ENCODE results near the gene TXNL1. TPM values are rescaled to one million over a fixed set of nuclear protein-coding genes. Genes with fewer than 3 reads are reported as not detected.

The TXNL1 gene
- total RNA-seq, 1 experiment from 2014 or later = 131 TPM

- CTCF ChIA-PET = no interaction called here
- POLR2A ChIA-PET (ENCODE audit: low non-redundant PET) = interaction anchor here (0.6 kb wide), 1 partner anchor 41 kb away, joined by 12 read pairs; no protein-coding TSS in a partner anchor
- no TSS peak for BruUV-seq (replicated peaks)
Observed at GRCh38 chr18:56650944-56651770, 12.8 kb upstream of the TXNL1 start, which contains the start of gene WDR7. Gene WDR7, plus strand, starts transcription at chr18:56651359. Its CDS starts 21,157 bp downstream, at chr18:56672516.

GRCh38 chr18:56649996-56650395 lies 11.6 kb upstream of the TXNL1 start:
- ChIA-PET POLR2A (ENCODE audit: low non-redundant PET) (no interaction called here), CTCF (no interaction called here)
- TF ChIP-seq EZH2 (IDR thresholded peaks at IDR 0.05; ENCODE audit: borderline replicate concordance, low read depth, low read length, poor library complexity, severe bottlenecking) = no peak
- no peak for TF ChIP-seq CTCF (conservative IDR thresholded peaks at IDR 0.05; ENCODE audit: low read depth, low read length)
- Histone ChIP-seq H3K36me3 (ENCODE audit: insufficient read depth, low read length, poor library complexity, severe bottlenecking) (no peaks in the 10 kb centered on the region), H3K27ac (ENCODE audit: low read depth, low read length, poor library complexity, severe bottlenecking) (no peak overlapping the region), H3K4me1 (ENCODE audit: insufficient read depth, low read length, poor library complexity, severe bottlenecking) (no peaks in the 10 kb centered on the region), H3K27me3 (replicated peaks; ENCODE audit: insufficient read depth, low read depth, low read length, poor library complexity) (no peaks in the 10 kb centered on the region), H3K9me3 (ENCODE audit: low read depth, low read length, poor library complexity, severe bottlenecking) (no peaks in the 10 kb centered on the region), H3K4me3 (ENCODE audit: low read depth, low read length, poor library complexity, severe bottlenecking) (no peak overlapping the region)
- intact Hi-C loops (cut with micrococcal nuclease; ENCODE audit: unreplicated experiment) = no loop called here
- no peak for DNase-seq (ENCODE audit: low spot score)
- no TSS peak for BruUV-seq (replicated peaks)

More at GRCh38 chr18:56650944-56651770, 12.8 kb upstream of the TXNL1 start, which contains the start of gene WDR7:
- TF ChIP-seq EZH2 (IDR thresholded peaks at IDR 0.05; ENCODE audit: borderline replicate concordance, low read depth, low read length, poor library complexity, severe bottlenecking) (no peak), CTCF (conservative IDR thresholded peaks at IDR 0.05; ENCODE audit: low read depth, low read length) (no peak)
- Histone ChIP-seq H3K36me3 (ENCODE audit: insufficient read depth, low read length, poor library complexity, severe bottlenecking) (no peaks in the 10 kb centered on the region), H3K4me3 (ENCODE audit: low read depth, low read length, poor library complexity, severe bottlenecking) (peak within 1 kb of the TSS; percentile 87), H3K27me3 (replicated peaks; ENCODE audit: insufficient read depth, low read depth, low read length, poor library complexity) (no peaks in the 10 kb centered on the region), H3K27ac (ENCODE audit: low read depth, low read length, poor library complexity, severe bottlenecking) (peak within 1 kb of the TSS; percentile 73), H3K9me3 (ENCODE audit: low read depth, low read length, poor library complexity, severe bottlenecking) (no peaks in the 10 kb centered on the region), H3K4me1 (ENCODE audit: insufficient read depth, low read length, poor library complexity, severe bottlenecking) (no peaks in the 10 kb centered on the region)
- peak; percentile 100 for DNase-seq (ENCODE audit: low spot score)
- intact Hi-C loops (cut with micrococcal nuclease; ENCODE audit: unreplicated experiment) = no loop called here

- Histone ChIP-seq H3K4me1 (ENCODE audit: insufficient read depth, low read length, poor library complexity, severe bottlenecking) (no peaks in the 10 kb centered on the region), H3K36me3 (ENCODE audit: insufficient read depth, low read length, poor library complexity, severe bottlenecking) (no peaks in the 10 kb centered on the region), H3K9me3 (ENCODE audit: low read depth, low read length, poor library complexity, severe bottlenecking) (no peaks in the 10 kb centered on the region), H3K4me3 (ENCODE audit: low read depth, low read length, poor library complexity, severe bottlenecking) (no peak overlapping the region), H3K27ac (ENCODE audit: low read depth, low read length, poor library complexity, severe bottlenecking) (no peak overlapping the region), H3K27me3 (replicated peaks; ENCODE audit: insufficient read depth, low read depth, low read length, poor library complexity) (no peaks in the 10 kb centered on the region)
- ChIA-PET CTCF (no interaction called here), POLR2A (ENCODE audit: low non-redundant PET) (no interaction called here)
- BruUV-seq (replicated peaks) = no TSS peak
- no peak for DNase-seq (ENCODE audit: low spot score)
- intact Hi-C loops (cut with micrococcal nuclease; ENCODE audit: unreplicated experiment) = no loop called here
- TF ChIP-seq EZH2 (IDR thresholded peaks at IDR 0.05; ENCODE audit: borderline replicate concordance, low read depth, low read length, poor library complexity, severe bottlenecking) = no peak
- no peak for TF ChIP-seq CTCF (conservative IDR thresholded peaks at IDR 0.05; ENCODE audit: low read depth, low read length)
Observed at GRCh38 chr18:56647951-56648893, 9.8 kb upstream of the TXNL1 start.
